HUES48 (cell line): ENCODE results near the gene RUBCN.

Experiments used
- H3K27ac ChIP-seq: one replicate; pipeline ENCODE4 v1.7.0; 2013; ENCODE audit warnings: low read depth, low read length, inconsistent platforms
- H3K27me3 ChIP-seq: 2 replicates; pipeline ENCODE4 v1.6.1; 2013; ENCODE audit warnings: mild to moderate bottlenecking, low read length; ENCODE audit not compliant: control insufficient read depth, insufficient read depth
- H3K36me3 ChIP-seq: 2 replicates; pipeline ENCODE4 v1.6.1; 2013; ENCODE audit warnings: low read length; ENCODE audit not compliant: control insufficient read depth, insufficient read depth
- H3K4me1 ChIP-seq: 2 replicates; pipeline ENCODE4 v1.6.1; 2013; ENCODE audit warnings: mild to moderate bottlenecking, low read length; ENCODE audit not compliant: control insufficient read depth, insufficient read depth
- H3K4me3 ChIP-seq: 2 replicates; pipeline ENCODE4 v1.5.1; 2013; ENCODE audit warnings: mild to moderate bottlenecking, low read depth, low read length
- H3K9ac ChIP-seq: 2 replicates; pipeline ENCODE4 v1.6.1; 2013; ENCODE audit warnings: mild to moderate bottlenecking, low read depth, low read length, moderate library complexity
- H3K9me3 ChIP-seq: 2 replicates; pipeline ENCODE4 v1.6.1; 2013; ENCODE audit warnings: low read length; ENCODE audit not compliant: control insufficient read depth, insufficient read depth

Gene RUBCN

GRCh38 chr3:197736491-197737318, at the start of gene RUBCN:
RUBCN (minus strand) TSS chr3:197736904; CDS start chr3:197736719, 185 bp downstream.
- Histone ChIP-seq H3K27ac (peak within 1 kb of the TSS; percentile 70), H3K9me3 (no peaks in the 10 kb centered on the region), H3K4me1 (0 out of 2 replicates have a peak, but pooled peaks cover 3% of the 10 kb centered on the region), H3K27me3 (no peaks in the 10 kb centered on the region), H3K36me3 (no peaks in the 10 kb centered on the region), H3K4me3 (peak within 1 kb of the TSS; percentile 75), H3K9ac (peak within 1 kb of the TSS; percentile 61)

- Histone ChIP-seq H3K36me3 (no peaks in the 10 kb centered on the region), H3K4me3 (no peak overlapping the region), H3K27me3 (no peaks in the 10 kb centered on the region), H3K4me1 (no peaks in the 10 kb centered on the region), H3K9ac (no peak overlapping the region), H3K9me3 (no peaks in the 10 kb centered on the region), H3K27ac (no peak overlapping the region)
Observed at GRCh38 chr3:197784019-197784585, 47.4 kb upstream of the RUBCN start.

- Histone ChIP-seq H3K27ac (no peak overlapping the region), H3K9ac (no peak overlapping the region), H3K4me1 (no peaks in the 10 kb centered on the region), H3K27me3 (no peaks in the 10 kb centered on the region), H3K9me3 (no peaks in the 10 kb centered on the region), H3K4me3 (no peak overlapping the region), H3K36me3 (peaks cover 11% of the 10 kb centered on the region)
Observed at GRCh38 chr3:197782230-197782629, 45.5 kb upstream of the RUBCN start.

GRCh38 chr3:197775317-197775716, 38.6 kb upstream of the RUBCN start:
- Histone ChIP-seq H3K4me3 (no peak overlapping the region), H3K36me3 (peaks cover 15% of the 10 kb centered on the region), H3K27me3 (no peaks in the 10 kb centered on the region), H3K9ac (no peak overlapping the region), H3K9me3 (no peaks in the 10 kb centered on the region), H3K4me1 (no peaks in the 10 kb centered on the region), H3K27ac (no peak overlapping the region)

GRCh38 chr3:197761784-197762183, 25.1 kb upstream of the RUBCN start:
- H3K9me3 ChIP-seq = no peaks in the 10 kb centered on the region
- H3K27me3 ChIP-seq = no peaks in the 10 kb centered on the region
- no peaks in the 10 kb centered on the region for H3K4me1 ChIP-seq
- H3K27ac ChIP-seq = no peak overlapping the region
- H3K9ac ChIP-seq = no peak overlapping the region
- H3K36me3 ChIP-seq = no peaks in the 10 kb centered on the region
- H3K4me3 ChIP-seq = no peak overlapping the region

GRCh38 chr3:197758512-197758911, 21.8 kb upstream of the RUBCN start:
- H3K9me3 ChIP-seq = no peaks in the 10 kb centered on the region
- H3K4me1 ChIP-seq = no peaks in the 10 kb centered on the region
- no peaks in the 10 kb centered on the region for H3K27me3 ChIP-seq
- no peak overlapping the region for H3K4me3 ChIP-seq
- H3K36me3 ChIP-seq = no peaks in the 10 kb centered on the region
- no peak overlapping the region for H3K27ac ChIP-seq
- no peak overlapping the region for H3K9ac ChIP-seq

- Histone ChIP-seq H3K27me3 (peaks cover 8% of the 10 kb centered on the region), H3K36me3 (no peaks in the 10 kb centered on the region), H3K9me3 (no peaks in the 10 kb centered on the region), H3K4me1 (no peaks in the 10 kb centered on the region), H3K27ac (no peak overlapping the region), H3K9ac (no peak overlapping the region), H3K4me3 (no peak overlapping the region)
Observed at GRCh38 chr3:197756704-197757103, 20.0 kb upstream of the RUBCN start.

- H3K36me3 ChIP-seq = no peaks in the 10 kb centered on the region
- H3K4me3 ChIP-seq = no peak overlapping the region
- H3K9me3 ChIP-seq = no peaks in the 10 kb centered on the region
- H3K27ac ChIP-seq = no peak overlapping the region
- peaks cover 3% of the 10 kb centered on the region; the same call in 1 of the 2 replicates for H3K4me1 ChIP-seq
- peaks cover 41% of the 10 kb centered on the region for H3K27me3 ChIP-seq
- H3K9ac ChIP-seq = no peak overlapping the region
Observed at GRCh38 chr3:197753263-197753662, 16.6 kb upstream of the RUBCN start.

- no peak overlapping the region for H3K27ac ChIP-seq
- peaks cover 6% of the 10 kb centered on the region; the same call in 1 of the 2 replicates for H3K4me1 ChIP-seq
- H3K9ac ChIP-seq = no peak overlapping the region
- no peaks in the 10 kb centered on the region for H3K36me3 ChIP-seq
- no peak overlapping the region for H3K4me3 ChIP-seq
- H3K27me3 ChIP-seq = peaks cover 43% of the 10 kb centered on the region
- H3K9me3 ChIP-seq = no peaks in the 10 kb centered on the region
Observed at GRCh38 chr3:197752107-197752506, 15.4 kb upstream of the RUBCN start.

GRCh38 chr3:197750858-197751737, 14.4 kb upstream of the RUBCN start:
- Histone ChIP-seq H3K9me3 (no peaks in the 10 kb centered on the region), H3K9ac (no peak overlapping the region), H3K4me3 (peak overlapping the region; percentile 78), H3K27me3 (peaks cover 43% of the 10 kb centered on the region), H3K4me1 (peaks cover 11% of the 10 kb centered on the region; the same call in 1 of the 2 replicates), H3K36me3 (no peaks in the 10 kb centered on the region), H3K27ac (no peak overlapping the region)
